ENCODE measurements around the gene MPPED2.

The MPPED2 gene

DNA sequence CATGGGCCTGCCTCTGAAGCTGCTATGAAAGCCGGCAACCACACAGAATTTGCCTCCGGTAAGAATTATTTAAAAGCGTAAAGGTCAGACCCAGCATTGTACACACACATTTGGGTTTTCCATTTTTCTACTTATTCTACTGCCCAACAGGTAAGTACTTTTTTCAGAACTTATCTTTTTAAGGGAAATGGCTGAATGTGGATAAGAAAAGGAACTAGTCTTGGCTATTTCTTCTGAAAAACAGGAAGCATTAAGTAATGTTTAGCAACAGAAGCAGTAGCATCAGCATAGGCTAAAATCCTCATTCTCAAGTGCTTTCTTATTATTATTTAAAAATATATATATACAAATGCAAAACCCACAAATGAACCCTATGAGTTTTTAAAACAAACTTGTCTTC is 103.1 kb downstream of the MPPED2 start:
- TF ChIP-seq RAD21 (IDR thresholded peaks at IDR 0.05; ENCODE audit: low read depth) (no peak), YY1 (IDR thresholded peaks at IDR 0.05; ENCODE audit: low read depth) (no peak), TAF1 (IDR thresholded peaks at IDR 0.05; ENCODE audit: low read depth) (no peak), FOXM1 (IDR thresholded peaks at IDR 0.05; ENCODE audit: borderline replicate concordance, low read depth) (no peak), CEBPB (IDR thresholded peaks at IDR 0.05) (no peak), CREB1 (IDR thresholded peaks at IDR 0.05; ENCODE audit: low read depth) (no peak), TCF12 (IDR thresholded peaks at IDR 0.05; ENCODE audit: low read depth) (no peak), TEAD4 (IDR thresholded peaks at IDR 0.05) (no peak), EP300 (IDR thresholded peaks at IDR 0.05; ENCODE audit: borderline replicate concordance) (no peak), NFIC (IDR thresholded peaks at IDR 0.05) (no peak), ZBTB7A (IDR thresholded peaks at IDR 0.05; ENCODE audit: low read depth) (no peak), EGR1 (IDR thresholded peaks at IDR 0.05) (no peak)
- TF ChIP-seq, protein P1, sequence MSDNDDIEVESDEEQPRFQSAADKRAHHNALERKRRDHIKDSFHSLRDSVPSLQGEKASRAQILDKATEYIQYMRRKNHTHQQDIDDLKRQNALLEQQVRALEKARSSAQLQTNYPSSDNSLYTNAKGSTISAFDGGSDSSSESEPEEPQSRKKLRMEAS (IDR thresholded peaks at IDR 0.05) = no peak
- TF ChIP-seq, protein P2, sequence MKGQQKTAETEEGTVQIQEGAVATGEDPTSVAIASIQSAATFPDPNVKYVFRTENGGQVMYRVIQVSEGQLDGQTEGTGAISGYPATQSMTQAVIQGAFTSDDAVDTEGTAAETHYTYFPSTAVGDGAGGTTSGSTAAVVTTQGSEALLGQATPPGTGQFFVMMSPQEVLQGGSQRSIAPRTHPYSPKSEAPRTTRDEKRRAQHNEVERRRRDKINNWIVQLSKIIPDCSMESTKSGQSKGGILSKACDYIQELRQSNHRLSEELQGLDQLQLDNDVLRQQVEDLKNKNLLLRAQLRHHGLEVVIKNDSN (IDR thresholded peaks at IDR 0.05) = no peak
- TF ChIP-seq, protein P3, sequence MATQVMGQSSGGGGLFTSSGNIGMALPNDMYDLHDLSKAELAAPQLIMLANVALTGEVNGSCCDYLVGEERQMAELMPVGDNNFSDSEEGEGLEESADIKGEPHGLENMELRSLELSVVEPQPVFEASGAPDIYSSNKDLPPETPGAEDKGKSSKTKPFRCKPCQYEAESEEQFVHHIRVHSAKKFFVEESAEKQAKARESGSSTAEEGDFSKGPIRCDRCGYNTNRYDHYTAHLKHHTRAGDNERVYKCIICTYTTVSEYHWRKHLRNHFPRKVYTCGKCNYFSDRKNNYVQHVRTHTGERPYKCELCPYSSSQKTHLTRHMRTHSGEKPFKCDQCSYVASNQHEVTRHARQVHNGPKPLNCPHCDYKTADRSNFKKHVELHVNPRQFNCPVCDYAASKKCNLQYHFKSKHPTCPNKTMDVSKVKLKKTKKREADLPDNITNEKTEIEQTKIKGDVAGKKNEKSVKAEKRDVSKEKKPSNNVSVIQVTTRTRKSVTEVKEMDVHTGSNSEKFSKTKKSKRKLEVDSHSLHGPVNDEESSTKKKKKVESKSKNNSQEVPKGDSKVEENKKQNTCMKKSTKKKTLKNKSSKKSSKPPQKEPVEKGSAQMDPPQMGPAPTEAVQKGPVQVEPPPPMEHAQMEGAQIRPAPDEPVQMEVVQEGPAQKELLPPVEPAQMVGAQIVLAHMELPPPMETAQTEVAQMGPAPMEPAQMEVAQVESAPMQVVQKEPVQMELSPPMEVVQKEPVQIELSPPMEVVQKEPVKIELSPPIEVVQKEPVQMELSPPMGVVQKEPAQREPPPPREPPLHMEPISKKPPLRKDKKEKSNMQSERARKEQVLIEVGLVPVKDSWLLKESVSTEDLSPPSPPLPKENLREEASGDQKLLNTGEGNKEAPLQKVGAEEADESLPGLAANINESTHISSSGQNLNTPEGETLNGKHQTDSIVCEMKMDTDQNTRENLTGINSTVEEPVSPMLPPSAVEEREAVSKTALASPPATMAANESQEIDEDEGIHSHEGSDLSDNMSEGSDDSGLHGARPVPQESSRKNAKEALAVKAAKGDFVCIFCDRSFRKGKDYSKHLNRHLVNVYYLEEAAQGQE (IDR thresholded peaks at IDR 0.05; ENCODE audit: low read depth) = no peak

DNA sequence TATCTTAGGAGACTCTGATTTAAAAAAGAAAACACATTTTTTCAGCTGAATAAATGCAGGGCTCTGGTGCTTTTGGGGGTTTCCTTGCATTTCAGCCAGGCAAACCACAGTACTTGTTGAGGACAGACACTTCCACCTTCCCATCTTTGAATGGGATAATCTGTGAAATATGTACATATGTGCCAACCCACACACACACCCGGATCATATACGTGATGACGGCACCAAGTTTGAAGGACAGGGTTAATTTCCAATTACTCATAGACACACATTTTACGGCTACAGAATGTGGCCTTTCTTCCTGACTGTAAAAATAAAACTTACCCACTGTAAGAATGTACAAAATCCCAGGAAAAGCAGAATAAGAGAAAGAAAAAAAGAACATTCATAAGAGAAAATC is 104.4 kb downstream of the MPPED2 start:
- TF ChIP-seq, protein P2 (IDR thresholded peaks at IDR 0.05) = no peak
- TF ChIP-seq TAF1 (IDR thresholded peaks at IDR 0.05; ENCODE audit: low read depth) (no peak), TEAD4 (IDR thresholded peaks at IDR 0.05) (no peak), FOXM1 (IDR thresholded peaks at IDR 0.05; ENCODE audit: borderline replicate concordance, low read depth) (no peak), EGR1 (IDR thresholded peaks at IDR 0.05) (no peak), CEBPB (IDR thresholded peaks at IDR 0.05) (no peak), ZBTB7A (IDR thresholded peaks at IDR 0.05; ENCODE audit: low read depth) (no peak), CREB1 (IDR thresholded peaks at IDR 0.05; ENCODE audit: low read depth) (no peak), TCF12 (IDR thresholded peaks at IDR 0.05; ENCODE audit: low read depth) (no peak), NFIC (IDR thresholded peaks at IDR 0.05) (no peak)
- TF ChIP-seq, protein P3 (IDR thresholded peaks at IDR 0.05; ENCODE audit: low read depth) = no peak
- TF ChIP-seq, protein P1 (IDR thresholded peaks at IDR 0.05) = no peak

DNA sequence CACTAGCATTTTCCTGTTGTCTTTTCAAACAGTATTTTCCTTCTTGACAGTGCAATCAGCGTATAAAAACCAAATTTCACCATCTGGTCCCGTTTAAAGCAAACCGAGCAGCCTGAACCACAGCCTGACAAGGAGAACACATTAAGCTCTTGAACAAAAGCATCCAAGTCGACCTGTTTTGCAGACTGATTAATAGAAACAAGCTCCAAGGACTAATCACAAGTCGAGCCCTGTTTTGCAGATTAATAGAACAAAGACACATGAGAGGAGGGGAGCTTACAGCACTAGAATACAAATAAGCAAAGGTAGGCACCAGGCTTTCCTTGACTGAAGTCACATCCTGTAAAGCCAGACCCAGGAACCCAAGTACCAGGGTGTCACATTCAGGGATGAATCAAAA is 104.8 kb downstream of the MPPED2 start:
- TF ChIP-seq EGR1 (IDR thresholded peaks at IDR 0.05) (no peak), ZBTB7A (IDR thresholded peaks at IDR 0.05; ENCODE audit: low read depth) (no peak), NFIC (IDR thresholded peaks at IDR 0.05) (no peak), EP300 (IDR thresholded peaks at IDR 0.05; ENCODE audit: borderline replicate concordance) (no peak), FOXM1 (IDR thresholded peaks at IDR 0.05; ENCODE audit: borderline replicate concordance, low read depth) (no peak)
- TF ChIP-seq, protein P1 (IDR thresholded peaks at IDR 0.05) = no peak

DNA sequence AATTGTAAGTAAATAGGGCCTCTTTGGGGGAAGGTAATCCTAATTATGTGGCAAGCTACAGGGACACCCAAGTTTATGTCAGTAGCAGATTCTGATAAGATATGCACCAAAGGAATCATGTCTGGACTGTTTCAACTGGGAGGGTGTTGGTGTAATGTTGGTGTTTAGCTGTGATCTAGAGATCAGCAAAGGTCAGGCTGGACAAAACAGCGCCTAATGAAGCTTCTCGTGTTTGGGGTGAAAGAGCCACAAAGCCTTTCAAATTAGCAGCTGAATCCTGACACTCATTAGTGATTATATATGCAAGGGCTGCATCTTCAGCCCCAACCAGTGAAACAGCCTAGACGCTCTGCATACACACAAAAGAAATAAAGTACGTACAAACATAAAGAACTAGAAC is 106.3 kb downstream of the MPPED2 start:
- TF ChIP-seq FOXM1 (IDR thresholded peaks at IDR 0.05; ENCODE audit: borderline replicate concordance, low read depth) = no peak
- no peak for TF ChIP-seq CREB1 (IDR thresholded peaks at IDR 0.05; ENCODE audit: low read depth)
- TF ChIP-seq, protein P1 (IDR thresholded peaks at IDR 0.05) = no peak
- TF ChIP-seq, protein P3 (IDR thresholded peaks at IDR 0.05; ENCODE audit: low read depth) = no peak
- TF ChIP-seq EP300 (IDR thresholded peaks at IDR 0.05; ENCODE audit: borderline replicate concordance) = no peak
- no peak for TF ChIP-seq ZBTB7A (IDR thresholded peaks at IDR 0.05; ENCODE audit: low read depth)
- TF ChIP-seq TAF1 (IDR thresholded peaks at IDR 0.05; ENCODE audit: low read depth) = no peak
- TF ChIP-seq, protein P2 (IDR thresholded peaks at IDR 0.05) = no peak
- no peak for TF ChIP-seq YY1 (IDR thresholded peaks at IDR 0.05; ENCODE audit: low read depth)
- no peak for TF ChIP-seq EGR1 (IDR thresholded peaks at IDR 0.05)
- no peak for TF ChIP-seq CEBPB (IDR thresholded peaks at IDR 0.05)
- TF ChIP-seq TCF12 (IDR thresholded peaks at IDR 0.05; ENCODE audit: low read depth) = no peak
- TF ChIP-seq NFIC (IDR thresholded peaks at IDR 0.05) = no peak
- TF ChIP-seq RAD21 (IDR thresholded peaks at IDR 0.05; ENCODE audit: low read depth) = no peak
- TF ChIP-seq TEAD4 (IDR thresholded peaks at IDR 0.05) = no peak

All from Ishikawa (cell line).